Measurements from ENCODE around the gene CCDC91. TPM values are rescaled to one million over a fixed set of nuclear protein-coding genes. Genes with fewer than 3 reads are reported as not detected.

CCDC91 gene
- total RNA-seq, 1 experiment from 2014 or later = 15.7 TPM

DNA sequence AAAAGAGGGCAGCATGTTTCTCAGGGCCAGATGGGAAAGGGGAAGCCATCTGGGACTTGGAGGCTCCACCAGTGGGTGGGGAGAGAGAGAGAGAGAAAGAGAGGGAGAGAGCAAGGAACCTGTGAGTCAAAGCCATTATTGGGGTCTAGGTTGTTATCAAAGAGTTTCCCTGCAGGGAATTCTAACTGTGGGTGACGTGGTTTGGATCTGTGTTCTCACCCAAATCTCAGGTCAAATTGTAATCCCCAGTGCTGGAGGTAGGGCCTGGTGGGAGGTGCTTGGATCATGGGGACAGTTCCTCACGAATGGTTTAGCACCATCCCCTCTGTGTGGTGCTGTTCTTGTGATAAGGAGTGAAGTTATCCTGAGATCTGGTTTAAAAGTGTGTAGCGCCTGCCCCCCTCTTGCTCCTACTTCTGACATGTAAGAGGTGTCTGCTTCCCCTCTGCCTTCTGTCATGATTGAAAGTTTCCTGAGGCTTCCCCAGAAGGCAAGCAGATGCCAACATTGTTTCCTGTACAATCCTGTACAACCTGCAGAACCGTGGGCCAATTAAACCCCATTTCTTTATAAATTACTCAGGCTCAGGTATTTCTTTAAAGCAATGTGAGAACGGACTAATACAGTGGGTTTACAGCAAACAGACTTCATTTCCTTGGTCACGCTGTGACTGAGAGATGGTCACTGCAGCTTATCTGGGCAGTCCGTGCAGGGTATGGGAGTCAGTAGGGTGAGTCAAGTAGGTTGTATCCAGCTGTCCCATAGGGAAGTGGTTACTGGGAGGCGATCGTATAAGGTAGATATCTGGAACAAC, 52.4 kb downstream of the CCDC91 start:
- no peaks in the 10 kb centered on the region for H3K27me3 Mint-ChIP-seq (ENCODE audit: low read depth)

DNA sequence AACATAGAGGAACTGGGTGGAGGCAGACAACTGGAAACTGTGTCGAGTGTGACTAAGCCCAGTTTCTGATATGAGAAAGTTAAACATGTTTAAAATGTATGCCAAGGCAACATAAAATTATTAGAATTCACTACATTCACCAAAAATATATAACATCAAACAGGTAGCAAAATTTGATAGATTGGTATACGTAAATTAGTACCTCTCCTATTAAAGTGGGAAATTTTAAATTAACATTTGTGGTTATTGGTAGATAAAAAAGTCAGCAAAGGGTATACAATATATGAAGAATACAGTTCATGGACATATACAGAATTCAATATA, 53.0 kb downstream of the CCDC91 start:
- DNase-seq (ENCODE audit: low spot score) = no peak
- H3K4me1 Mint-ChIP-seq = peaks cover 17% of the 10 kb centered on the region
- ATAC-seq = no peak
- ChIA-PET CTCF (no interaction called here), POLR2A (no interaction called here)
- H3K27ac Mint-ChIP-seq = no peak overlapping the region
- no peak overlapping the region for H3K4me3 Mint-ChIP-seq
- H3K9me3 Mint-ChIP-seq = peaks cover 15% of the 10 kb centered on the region
- peaks cover 10% of the 10 kb centered on the region for H3K36me3 Mint-ChIP-seq
- H3K27me3 Mint-ChIP-seq (ENCODE audit: low read depth) = no peaks in the 10 kb centered on the region
- TF ChIP-seq IRF1 (CRISPR knock-in tag; IDR thresholded peaks at IDR 0.05) (no peak), NR2C2 (CRISPR knock-in tag; IDR thresholded peaks at IDR 0.05) (no peak), USF2 (CRISPR knock-in tag; IDR thresholded peaks at IDR 0.05) (no peak), CREB1 (CRISPR knock-in tag; IDR thresholded peaks at IDR 0.05) (no peak), ZNF425 (CRISPR knock-in tag; conservative IDR thresholded peaks at IDR 0.05) (no peak), RELA (CRISPR knock-in tag; IDR thresholded peaks at IDR 0.05; ENCODE audit: borderline replicate concordance) (no peak), TP53 (CRISPR knock-in tag; IDR thresholded peaks at IDR 0.05) (no peak), MXD4 (CRISPR knock-in tag; IDR thresholded peaks at IDR 0.05; ENCODE audit: borderline replicate concordance) (no peak), GABPB1 (CRISPR knock-in tag; IDR thresholded peaks at IDR 0.05) (no peak), JUN (CRISPR knock-in tag; IDR thresholded peaks at IDR 0.05) (no peak), ZNF219 (CRISPR knock-in tag; IDR thresholded peaks at IDR 0.05; ENCODE audit: borderline replicate concordance) (no peak), ESRRA (CRISPR knock-in tag; IDR thresholded peaks at IDR 0.05; ENCODE audit: borderline replicate concordance) (no peak), CREM (CRISPR knock-in tag; IDR thresholded peaks at IDR 0.05) (no peak), ZNF232 (CRISPR knock-in tag; IDR thresholded peaks at IDR 0.05) (no peak), SP1 (CRISPR knock-in tag; conservative IDR thresholded peaks at IDR 0.05) (no peak)
- TF ChIP-seq, protein P1, sequence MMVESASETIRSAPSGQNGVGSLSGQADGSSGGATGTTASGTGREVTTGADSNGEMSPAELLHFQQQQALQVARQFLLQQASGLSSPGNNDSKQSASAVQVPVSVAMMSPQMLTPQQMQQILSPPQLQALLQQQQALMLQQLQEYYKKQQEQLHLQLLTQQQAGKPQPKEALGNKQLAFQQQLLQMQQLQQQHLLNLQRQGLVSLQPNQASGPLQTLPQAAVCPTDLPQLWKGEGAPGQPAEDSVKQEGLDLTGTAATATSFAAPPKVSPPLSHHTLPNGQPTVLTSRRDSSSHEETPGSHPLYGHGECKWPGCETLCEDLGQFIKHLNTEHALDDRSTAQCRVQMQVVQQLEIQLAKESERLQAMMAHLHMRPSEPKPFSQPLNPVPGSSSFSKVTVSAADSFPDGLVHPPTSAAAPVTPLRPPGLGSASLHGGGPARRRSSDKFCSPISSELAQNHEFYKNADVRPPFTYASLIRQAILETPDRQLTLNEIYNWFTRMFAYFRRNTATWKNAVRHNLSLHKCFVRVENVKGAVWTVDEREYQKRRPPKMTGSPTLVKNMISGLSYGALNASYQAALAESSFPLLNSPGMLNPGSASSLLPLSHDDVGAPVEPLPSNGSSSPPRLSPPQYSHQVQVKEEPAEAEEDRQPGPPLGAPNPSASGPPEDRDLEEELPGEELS (CRISPR knock-in tag; IDR thresholded peaks at IDR 0.05) = no peak
- TF ChIP-seq, protein P2, sequence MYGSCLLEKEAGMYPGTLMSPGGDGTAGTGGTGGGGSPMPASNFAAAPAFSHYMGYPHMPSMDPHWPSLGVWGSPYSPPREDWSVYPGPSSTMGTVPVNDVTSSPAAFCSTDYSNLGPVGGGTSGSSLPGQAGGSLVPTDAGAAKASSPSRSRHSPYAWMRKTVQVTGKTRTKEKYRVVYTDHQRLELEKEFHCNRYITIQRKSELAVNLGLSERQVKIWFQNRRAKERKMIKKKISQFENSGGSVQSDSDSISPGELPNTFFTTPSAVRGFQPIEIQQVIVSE (CRISPR knock-in tag; IDR thresholded peaks at IDR 0.05; ENCODE audit: borderline replicate concordance) = no peak

More for the DNA sequence above, 52.4 kb downstream of the CCDC91 start:
- Mint-ChIP-seq H3K27ac (no peak overlapping the region; the same call in 1 of the 2 replicates), H3K4me3 (no peak overlapping the region), H3K9me3 (peaks cover 13% of the 10 kb centered on the region), H3K36me3 (peaks cover 10% of the 10 kb centered on the region), H3K4me1 (peaks cover 12% of the 10 kb centered on the region)
- peak; percentile 34; the same call in 1 of the 2 replicates for ATAC-seq
- POLR2A ChIA-PET = no interaction called here
- TF ChIP-seq ELF4 (CRISPR knock-in tag; IDR thresholded peaks at IDR 0.05; ENCODE audit: low read depth) = no peak
- no peak for TF ChIP-seq ZBTB21 (CRISPR knock-in tag; IDR thresholded peaks at IDR 0.05; ENCODE audit: borderline replicate concordance)
- TF ChIP-seq, protein P3, sequence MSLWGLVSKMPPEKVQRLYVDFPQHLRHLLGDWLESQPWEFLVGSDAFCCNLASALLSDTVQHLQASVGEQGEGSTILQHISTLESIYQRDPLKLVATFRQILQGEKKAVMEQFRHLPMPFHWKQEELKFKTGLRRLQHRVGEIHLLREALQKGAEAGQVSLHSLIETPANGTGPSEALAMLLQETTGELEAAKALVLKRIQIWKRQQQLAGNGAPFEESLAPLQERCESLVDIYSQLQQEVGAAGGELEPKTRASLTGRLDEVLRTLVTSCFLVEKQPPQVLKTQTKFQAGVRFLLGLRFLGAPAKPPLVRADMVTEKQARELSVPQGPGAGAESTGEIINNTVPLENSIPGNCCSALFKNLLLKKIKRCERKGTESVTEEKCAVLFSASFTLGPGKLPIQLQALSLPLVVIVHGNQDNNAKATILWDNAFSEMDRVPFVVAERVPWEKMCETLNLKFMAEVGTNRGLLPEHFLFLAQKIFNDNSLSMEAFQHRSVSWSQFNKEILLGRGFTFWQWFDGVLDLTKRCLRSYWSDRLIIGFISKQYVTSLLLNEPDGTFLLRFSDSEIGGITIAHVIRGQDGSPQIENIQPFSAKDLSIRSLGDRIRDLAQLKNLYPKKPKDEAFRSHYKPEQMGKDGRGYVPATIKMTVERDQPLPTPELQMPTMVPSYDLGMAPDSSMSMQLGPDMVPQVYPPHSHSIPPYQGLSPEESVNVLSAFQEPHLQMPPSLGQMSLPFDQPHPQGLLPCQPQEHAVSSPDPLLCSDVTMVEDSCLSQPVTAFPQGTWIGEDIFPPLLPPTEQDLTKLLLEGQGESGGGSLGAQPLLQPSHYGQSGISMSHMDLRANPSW (CRISPR knock-in tag; conservative IDR thresholded peaks at IDR 0.05; ENCODE audit: low read depth) = no peak
- no peak for TF ChIP-seq HMGA2 (CRISPR knock-in tag; IDR thresholded peaks at IDR 0.05)
- no peak for TF ChIP-seq KAT7 (CRISPR knock-in tag; IDR thresholded peaks at IDR 0.05; ENCODE audit: borderline replicate concordance)
- no peak for TF ChIP-seq NR2C2 (CRISPR knock-in tag; IDR thresholded peaks at IDR 0.05)
- DNase-seq (ENCODE audit: low spot score) = no peak
- CTCF ChIA-PET = no interaction called here
